ENCODE data around the gene GKAP1.
"Not testable (repeated sequence)": the region's sequence is repeated elsewhere in the genome, so short reads cannot be mapped to it uniquely, and the experiment has no call there.

Gene GKAP1

DNA sequence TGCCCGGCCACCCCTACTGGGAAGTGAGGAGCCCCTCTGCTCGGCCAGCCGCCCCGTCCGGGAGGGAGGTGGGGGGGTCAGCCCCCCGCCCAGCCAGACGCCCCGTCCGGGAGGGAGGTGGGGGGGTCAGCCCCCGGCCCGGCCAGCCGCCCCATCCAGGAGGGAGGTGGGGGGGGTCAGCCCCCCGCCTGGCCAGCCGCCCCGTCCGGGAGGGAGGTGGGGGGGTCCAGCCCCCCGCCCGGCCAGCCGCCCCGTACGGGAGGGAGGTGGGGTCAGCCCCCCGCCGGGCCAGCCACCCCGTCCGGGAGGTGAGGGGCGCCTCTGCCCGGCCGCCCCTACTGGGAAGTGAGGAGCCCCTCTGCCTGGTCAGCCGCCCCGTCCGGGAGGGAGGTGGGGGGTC lies 13.1 kb downstream of the GKAP1 start:
- not testable (repeated sequence) for H3K14ac ChIP-seq (ENCODE audit: low read length); H4K91ac ChIP-seq (ENCODE audit: low read depth, low read length, poor library complexity); H2BK12ac ChIP-seq (ENCODE audit: low read length); H3K4me3 ChIP-seq (ENCODE audit: low read length in 2 of 2); H4K8ac ChIP-seq (ENCODE audit: low read depth, low read length); H3K27me3 ChIP-seq (ENCODE audit: control insufficient read depth in 3 of 3, insufficient read depth in 3 of 3, low read depth in 1 of 3, low read length in 3 of 3); H2BK5ac ChIP-seq (ENCODE audit: low read length); H2BK120ac ChIP-seq (ENCODE audit: low read depth, low read length); H3K23ac ChIP-seq (ENCODE audit: low read depth, low read length, poor library complexity); H3K4me2 ChIP-seq (ENCODE audit: insufficient read depth, low read length, poor library complexity, severe bottlenecking); H2AFZ ChIP-seq (ENCODE audit: low read length); H2BK15ac ChIP-seq (ENCODE audit: low read length); H3K4ac ChIP-seq (ENCODE audit: low read length); H3K79me1 ChIP-seq (ENCODE audit: low read depth, low read length); H3K27ac ChIP-seq (replicated peaks; ENCODE audit: low read length); H3K18ac ChIP-seq (ENCODE audit: low read length); H3K4me1 ChIP-seq (ENCODE audit: control insufficient read depth in 2 of 2, insufficient read depth in 1 of 2, low read depth in 1 of 2, low read length in 2 of 2); H3K36me3 ChIP-seq (replicated peaks in 1 of 2; ENCODE audit: control insufficient read depth in 2 of 2, insufficient read depth in 2 of 2, low read length in 2 of 2); H3K9ac ChIP-seq (ENCODE audit: low read depth, low read length, poor library complexity); DNase-seq (ENCODE audit: low spot score); H3K9me3 ChIP-seq (replicated peaks in 1 of 2; ENCODE audit: control insufficient read depth in 2 of 2, insufficient read depth in 1 of 2, low read depth in 1 of 2, low read length in 2 of 2); H2AK5ac ChIP-seq (ENCODE audit: low read depth, low read length)
- WGBS, 2 donors (ENCODE audit: extremely low coverage in 2 of 2, insufficient read length in 2 of 2, insufficient replicate concordance in 1 of 2) = no CpG with 5 or more reads among the region's 31 CpGs

- not testable (repeated sequence) for H3K4ac ChIP-seq (ENCODE audit: low read length); H3K18ac ChIP-seq (ENCODE audit: low read length); H3K23ac ChIP-seq (ENCODE audit: low read depth, low read length, poor library complexity); H3K9ac ChIP-seq (ENCODE audit: low read depth, low read length, poor library complexity); H4K8ac ChIP-seq (ENCODE audit: low read depth, low read length); H2BK5ac ChIP-seq (ENCODE audit: low read length); H3K9me3 ChIP-seq (replicated peaks in 1 of 2; ENCODE audit: control insufficient read depth in 2 of 2, insufficient read depth in 1 of 2, low read depth in 1 of 2, low read length in 2 of 2); H2AFZ ChIP-seq (ENCODE audit: low read length); H4K91ac ChIP-seq (ENCODE audit: low read depth, low read length, poor library complexity); H3K27ac ChIP-seq (replicated peaks; ENCODE audit: low read length); H3K4me2 ChIP-seq (ENCODE audit: insufficient read depth, low read length, poor library complexity, severe bottlenecking); H3K27me3 ChIP-seq (ENCODE audit: control insufficient read depth in 3 of 3, insufficient read depth in 3 of 3, low read depth in 1 of 3, low read length in 3 of 3); H3K4me1 ChIP-seq (ENCODE audit: control insufficient read depth in 2 of 2, insufficient read depth in 1 of 2, low read depth in 1 of 2, low read length in 2 of 2); DNase-seq (ENCODE audit: low spot score); H2BK12ac ChIP-seq (ENCODE audit: low read length); H2BK15ac ChIP-seq (ENCODE audit: low read length); H3K79me1 ChIP-seq (ENCODE audit: low read depth, low read length); H2AK5ac ChIP-seq (ENCODE audit: low read depth, low read length); H2BK120ac ChIP-seq (ENCODE audit: low read depth, low read length); H3K14ac ChIP-seq (ENCODE audit: low read length); H3K4me3 ChIP-seq (ENCODE audit: low read length in 2 of 2)
- peaks cover 3 to 11% of the 10 kb centered on the region in 2 donors for H3K36me3 ChIP-seq (replicated peaks in 1 of 2; ENCODE audit: control insufficient read depth in 2 of 2, insufficient read depth in 2 of 2, low read length in 2 of 2)
- WGBS, 2 donors (ENCODE audit: extremely low coverage in 2 of 2, insufficient read length in 2 of 2, insufficient replicate concordance in 1 of 2) = no CpG with 5 or more reads among the region's 33 CpGs
Measured at GRCh38 chr9:83803941-83804340, 13.6 kb downstream of the GKAP1 start.

DNA sequence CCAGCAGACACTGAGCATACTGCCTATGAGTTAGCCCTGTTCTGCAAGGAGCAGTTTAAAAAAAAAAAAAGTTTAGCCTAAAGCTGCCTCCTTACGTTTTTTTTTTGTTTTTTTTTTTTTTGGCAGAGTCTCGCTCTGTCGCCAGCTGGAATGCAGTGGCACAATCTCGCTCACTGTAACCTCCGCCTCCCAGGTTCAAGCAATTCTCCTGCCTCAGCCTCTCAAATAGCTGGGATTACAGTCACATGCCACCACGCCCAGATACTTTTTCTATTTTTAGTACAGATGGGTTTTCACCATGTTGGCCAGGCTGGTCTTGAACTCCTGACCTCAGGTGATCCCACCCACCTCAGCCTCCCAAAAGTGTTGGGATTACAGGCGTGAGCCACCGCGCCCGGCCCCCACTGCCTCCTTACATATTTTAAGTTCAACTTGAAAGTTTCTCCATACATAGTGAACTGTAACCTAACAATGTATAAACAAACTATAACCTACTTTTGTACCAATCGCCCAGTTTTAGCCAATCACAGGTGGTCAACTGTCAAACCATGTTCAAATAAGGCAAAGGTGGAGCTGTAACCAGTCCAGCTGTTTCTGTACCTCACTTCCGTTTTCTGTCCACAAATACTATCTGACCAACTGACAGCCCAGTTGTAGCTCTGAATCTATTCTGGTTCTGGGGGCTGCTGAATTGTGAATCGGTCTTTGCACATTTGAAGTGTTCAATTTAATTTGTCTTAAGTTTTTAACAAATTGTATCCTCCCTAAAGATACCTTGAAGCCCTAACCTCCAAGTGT lies 17.1 kb downstream of the GKAP1 start:
- H3K36me3 ChIP-seq (replicated peaks in 1 of 2; ENCODE audit: control insufficient read depth in 2 of 2, insufficient read depth in 2 of 2, low read length in 2 of 2) = peaks cover 6 to 23% of the 10 kb centered on the region in 2 donors
- no peak overlapping the region for H3K18ac ChIP-seq (ENCODE audit: low read length)
- no peak overlapping the region for H4K91ac ChIP-seq (ENCODE audit: low read depth, low read length, poor library complexity)
- H3K9ac ChIP-seq (ENCODE audit: low read depth, low read length, poor library complexity) = no peak overlapping the region
- no peak overlapping the region for H3K4me3 ChIP-seq (ENCODE audit: low read length in 2 of 2)
- no peak overlapping the region for H3K4me2 ChIP-seq (ENCODE audit: insufficient read depth, low read length, poor library complexity, severe bottlenecking)
- H3K4me1 ChIP-seq (ENCODE audit: control insufficient read depth in 2 of 2, insufficient read depth in 1 of 2, low read depth in 1 of 2, low read length in 2 of 2) = no peaks in the 10 kb centered on the region
- no peak overlapping the region for H2AFZ ChIP-seq (ENCODE audit: low read length)
- H3K14ac ChIP-seq (ENCODE audit: low read length) = no peak overlapping the region
- H4K8ac ChIP-seq (ENCODE audit: low read depth, low read length) = no peak overlapping the region
- no peak overlapping the region for H2BK5ac ChIP-seq (ENCODE audit: low read length)
- WGBS, 2 donors (ENCODE audit: extremely low coverage in 2 of 2, insufficient read length in 2 of 2, insufficient replicate concordance in 1 of 2) = no CpG with 5 or more reads among the region's 13 CpGs
- H2BK12ac ChIP-seq (ENCODE audit: low read length) = no peak overlapping the region
- no peak for DNase-seq (ENCODE audit: low spot score)
- no peak overlapping the region for H3K23ac ChIP-seq (ENCODE audit: low read depth, low read length, poor library complexity)
- H2BK120ac ChIP-seq (ENCODE audit: low read depth, low read length) = no peak overlapping the region
- H3K4ac ChIP-seq (ENCODE audit: low read length) = no peak overlapping the region
- no peak overlapping the region for H3K27ac ChIP-seq (replicated peaks; ENCODE audit: low read length)
- no peak overlapping the region for H2BK15ac ChIP-seq (ENCODE audit: low read length)
- no peaks in the 10 kb centered on the region for H3K79me1 ChIP-seq (ENCODE audit: low read depth, low read length)
- H2AK5ac ChIP-seq (ENCODE audit: low read depth, low read length) = no peak overlapping the region
- H3K27me3 ChIP-seq (ENCODE audit: control insufficient read depth in 3 of 3, insufficient read depth in 3 of 3, low read depth in 1 of 3, low read length in 3 of 3) = no peaks in the 10 kb centered on the region
- H3K9me3 ChIP-seq (replicated peaks in 1 of 2; ENCODE audit: control insufficient read depth in 2 of 2, insufficient read depth in 1 of 2, low read depth in 1 of 2, low read length in 2 of 2) = no peaks in the 10 kb centered on the region

GRCh38 chr9:83794051-83794450 lies 23.5 kb downstream of the GKAP1 start:
- H3K27me3 ChIP-seq (ENCODE audit: control insufficient read depth in 3 of 3, insufficient read depth in 3 of 3, low read depth in 1 of 3, low read length in 3 of 3) = no peaks in the 10 kb centered on the region
- WGBS, 2 donors (ENCODE audit: extremely low coverage in 2 of 2, insufficient read length in 2 of 2, insufficient replicate concordance in 1 of 2) = no CpG with 5 or more reads among the region's 2 CpGs

More at GRCh38 chr9:83794051-83794450, 23.5 kb downstream of the GKAP1 start:
- no peaks in the 10 kb centered on the region for H3K4me1 ChIP-seq (ENCODE audit: control insufficient read depth in 2 of 2, insufficient read depth in 1 of 2, low read depth in 1 of 2, low read length in 2 of 2)
- no peaks in the 10 kb centered on the region for H3K9me3 ChIP-seq (replicated peaks in 1 of 2; ENCODE audit: control insufficient read depth in 2 of 2, insufficient read depth in 1 of 2, low read depth in 1 of 2, low read length in 2 of 2)
- H3K23ac ChIP-seq (ENCODE audit: low read depth, low read length, poor library complexity) = no peak overlapping the region
- H2BK15ac ChIP-seq (ENCODE audit: low read length) = no peak overlapping the region
- peaks cover 3 to 22% of the 10 kb centered on the region in 2 donors for H3K36me3 ChIP-seq (replicated peaks in 1 of 2; ENCODE audit: control insufficient read depth in 2 of 2, insufficient read depth in 2 of 2, low read length in 2 of 2)
- H3K9ac ChIP-seq (ENCODE audit: low read depth, low read length, poor library complexity) = no peak overlapping the region
- no peak overlapping the region for H3K14ac ChIP-seq (ENCODE audit: low read length)
- no peaks in the 10 kb centered on the region for H3K79me1 ChIP-seq (ENCODE audit: low read depth, low read length)
- no peak overlapping the region for H3K4ac ChIP-seq (ENCODE audit: low read length)
- no peak overlapping the region for H2AK5ac ChIP-seq (ENCODE audit: low read depth, low read length)
- H2BK5ac ChIP-seq (ENCODE audit: low read length) = no peak overlapping the region
- no peak overlapping the region for H2BK12ac ChIP-seq (ENCODE audit: low read length)
- H2AFZ ChIP-seq (ENCODE audit: low read length) = no peak overlapping the region
- H3K27ac ChIP-seq (replicated peaks; ENCODE audit: low read length) = no peak overlapping the region
- no peak overlapping the region for H4K8ac ChIP-seq (ENCODE audit: low read depth, low read length)
- H3K18ac ChIP-seq (ENCODE audit: low read length) = no peak overlapping the region
- no peak overlapping the region for H4K91ac ChIP-seq (ENCODE audit: low read depth, low read length, poor library complexity)
- H3K4me2 ChIP-seq (ENCODE audit: insufficient read depth, low read length, poor library complexity, severe bottlenecking) = no peak overlapping the region
- no peak for DNase-seq (ENCODE audit: low spot score)
- H3K4me3 ChIP-seq (ENCODE audit: low read length in 2 of 2) = no peak overlapping the region
- H2BK120ac ChIP-seq (ENCODE audit: low read depth, low read length) = no peak overlapping the region
